PFSK-1 (cell line): ENCODE measurements around the gene KIT.

Experiments
- POLR2AphosphoS5 ChIP-seq: IDR thresholded peaks from 2 replicates; pipeline ENCODE4 v1.6.1; 2012; ENCODE audit warnings: low read depth, mild to moderate bottlenecking, control low read depth, low read length, moderate library complexity
- TAF1 ChIP-seq: IDR thresholded peaks from 2 replicates; pipeline ENCODE4 v1.6.1; 2012; ENCODE audit warnings: low read length, control low read depth, borderline replicate concordance; ENCODE audit not compliant: insufficient read depth

DNA sequence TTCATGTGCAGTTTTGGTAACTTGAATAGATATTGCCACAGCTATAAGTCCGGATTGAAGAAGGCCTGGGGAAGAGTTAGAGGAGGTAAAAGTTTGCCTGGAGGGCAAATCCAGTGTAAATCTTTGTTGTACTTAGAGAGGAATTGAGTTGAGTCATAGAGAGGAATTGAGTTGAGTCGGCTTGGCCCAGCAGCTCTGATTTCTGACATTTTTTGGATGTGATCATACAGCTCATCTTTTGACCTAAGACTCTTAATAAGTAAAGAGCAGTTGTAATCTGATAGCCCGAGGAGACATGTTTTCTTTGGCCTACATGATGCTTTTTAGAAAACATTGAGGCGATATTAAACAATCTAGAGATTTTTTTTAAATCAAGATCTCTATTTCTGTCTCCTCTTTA lies 3.9 kb downstream of the KIT start:
- TF ChIP-seq POLR2AphosphoS5 (no peak), TAF1 (no peak)
